Activated CD4-positive, CD25-positive, alpha-beta regulatory T cell treated with anti-CD3 and anti-CD28 coated beads, Interleukin-2, amount 50 U/mL, for 72 hours (primary cell): Measurements from ENCODE around the gene KARS1.

Experiments used
- DNase-seq: peaks from one replicate; pipeline ENCODE4 v3.0.0; 2021

KARS1 gene

DNA sequence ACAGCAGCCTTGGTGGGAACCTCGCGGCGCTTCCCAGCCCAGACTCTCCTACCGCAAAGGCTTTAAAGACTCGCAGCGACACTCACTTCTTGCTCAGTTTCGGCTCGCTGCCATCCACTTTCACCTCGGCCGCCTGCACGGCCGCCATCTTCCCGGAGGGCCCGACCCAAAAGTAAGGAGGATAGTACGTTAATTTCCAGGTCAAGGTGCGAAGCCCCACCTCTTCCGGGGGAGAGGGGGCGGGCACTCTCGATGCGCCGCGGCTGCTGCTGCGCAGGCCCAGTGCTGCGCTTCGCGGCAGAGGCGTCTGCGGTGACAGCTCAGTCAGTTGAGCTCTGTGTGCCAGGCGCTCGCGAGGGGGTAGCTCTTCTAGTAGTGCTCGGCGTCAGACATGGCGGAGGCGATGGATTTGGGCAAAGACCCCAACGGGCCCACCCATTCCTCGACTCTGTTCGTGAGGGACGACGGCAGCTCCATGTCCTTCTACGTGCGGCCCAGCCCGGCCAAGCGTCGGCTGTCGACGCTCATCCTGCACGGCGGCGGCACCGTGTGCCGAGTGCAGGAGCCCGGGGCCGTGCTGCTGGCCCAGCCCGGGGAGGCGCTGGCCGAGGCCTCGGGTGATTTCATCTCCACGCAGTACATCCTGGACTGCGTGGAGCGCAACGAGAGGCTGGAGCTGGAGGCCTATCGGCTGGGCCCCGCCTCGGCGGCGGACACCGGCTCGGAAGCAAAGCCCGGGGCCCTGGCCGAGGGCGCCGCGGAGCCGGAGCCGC is at the start of gene KARS1, which contains the start of gene TERF2IP:
KARS1 (minus strand) TSS at position 174 of the 773 bp plus-strand sequence; CDS start at position 148, 26 bp downstream.
TERF2IP (plus strand) TSS at position 282 of the 773 bp plus-strand sequence; CDS start at position 392, 110 bp downstream.
- DNase-seq = peak; percentile 94

GRCh38 chr16:75695708-75696107 is 48.2 kb upstream of the KARS1 start:
- DNase-seq = no peak

DNA sequence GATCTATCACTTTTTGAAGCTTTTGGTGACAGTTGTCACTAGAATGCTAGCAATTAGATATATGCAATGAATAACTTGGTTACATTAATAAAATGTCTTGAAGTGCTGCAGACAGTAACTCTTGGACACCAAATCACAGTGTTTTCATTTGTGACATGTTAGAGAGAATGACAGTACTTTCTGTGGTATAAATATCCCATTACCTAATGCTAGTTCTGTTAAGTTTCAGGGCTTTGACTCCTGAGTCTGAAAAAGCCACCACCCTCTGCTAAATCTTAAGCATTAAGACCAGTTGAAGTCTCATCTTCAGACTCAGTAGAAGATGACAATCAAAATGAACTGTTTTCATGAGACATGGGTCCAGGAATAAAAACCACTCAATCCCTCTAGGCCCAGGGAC is 39.9 kb upstream of the KARS1 start:
- DNase-seq = no peak

GRCh38 chr16:75682308-75682707 is 34.8 kb upstream of the KARS1 start:
- DNase-seq = no peak

DNA sequence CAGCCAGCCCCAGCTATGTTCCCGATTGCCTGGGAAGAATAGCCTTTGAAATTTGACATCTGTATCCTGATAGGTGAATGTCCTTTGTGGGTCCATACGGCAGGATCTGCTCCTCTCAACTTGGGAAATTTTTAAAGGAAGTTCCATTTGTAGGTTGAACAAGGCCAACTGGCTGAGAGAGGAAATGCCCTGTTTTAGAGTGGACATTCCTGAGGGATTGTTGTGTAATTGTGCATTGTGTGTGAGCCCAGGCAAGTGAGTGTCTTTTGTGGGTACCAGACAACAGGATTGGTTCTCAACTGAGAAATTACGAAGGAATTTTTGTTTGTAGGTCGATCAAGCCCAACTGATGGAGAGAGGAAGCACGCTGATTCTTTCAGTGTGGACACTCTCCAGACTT is 31.9 kb upstream of the KARS1 start:
- no peak for DNase-seq

DNA sequence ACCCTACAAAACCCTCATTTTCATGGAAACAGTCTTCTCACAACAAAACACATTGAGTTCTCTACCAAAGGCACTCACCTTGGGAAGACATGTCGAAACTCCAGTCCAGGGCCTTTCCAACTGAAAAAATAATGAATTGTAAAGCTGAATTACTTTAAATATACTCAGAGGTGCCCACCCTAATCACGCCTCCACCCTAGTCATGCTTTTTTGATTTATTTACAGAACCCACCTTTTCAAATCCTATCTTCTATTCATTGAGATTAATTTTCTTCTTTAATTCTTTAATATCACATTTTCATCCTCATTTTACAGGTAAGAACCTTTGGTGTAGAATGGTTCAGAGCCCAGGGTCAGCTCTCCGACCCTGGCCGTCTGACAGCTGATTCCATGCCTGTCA is 29.4 kb upstream of the KARS1 start, which contains the start of gene CPHXL2:
CPHXL2 (minus strand) TSS at position 101 of the 400 bp plus-strand sequence; CDS start at position 91, 10 bp downstream.
- DNase-seq = no peak

- no peak for DNase-seq
Observed at GRCh38 chr16:75667503-75667902, 20.0 kb upstream of the KARS1 start.

GRCh38 chr16:75660726-75661302 is 13.3 kb upstream of the KARS1 start:
- no peak for DNase-seq

DNA sequence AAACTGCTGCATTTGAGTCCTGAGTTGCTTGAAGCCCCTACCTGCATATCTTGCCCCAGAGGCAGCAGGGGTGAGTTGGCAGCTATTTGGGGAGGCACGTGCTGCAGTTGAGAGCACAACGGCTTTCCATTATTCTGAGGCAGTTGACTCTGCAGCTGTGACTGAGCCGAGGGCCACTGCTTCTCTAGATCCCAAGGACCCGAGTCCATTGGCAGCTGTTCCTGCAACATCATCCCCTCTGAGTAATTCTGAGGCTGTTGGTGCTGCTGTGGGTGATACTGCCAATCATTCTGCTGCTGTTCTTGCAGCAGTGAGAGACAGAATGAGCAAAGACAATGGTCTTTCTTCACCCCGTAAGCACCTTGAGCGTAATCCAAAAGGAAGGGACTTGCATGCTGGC is 12.9 kb upstream of the KARS1 start:
- DNase-seq = no peak

GRCh38 chr16:75658175-75658574 is 10.7 kb upstream of the KARS1 start:
- DNase-seq = no peak

GRCh38 chr16:75653922-75654321 is 6.5 kb upstream of the KARS1 start:
- no peak for DNase-seq

DNA sequence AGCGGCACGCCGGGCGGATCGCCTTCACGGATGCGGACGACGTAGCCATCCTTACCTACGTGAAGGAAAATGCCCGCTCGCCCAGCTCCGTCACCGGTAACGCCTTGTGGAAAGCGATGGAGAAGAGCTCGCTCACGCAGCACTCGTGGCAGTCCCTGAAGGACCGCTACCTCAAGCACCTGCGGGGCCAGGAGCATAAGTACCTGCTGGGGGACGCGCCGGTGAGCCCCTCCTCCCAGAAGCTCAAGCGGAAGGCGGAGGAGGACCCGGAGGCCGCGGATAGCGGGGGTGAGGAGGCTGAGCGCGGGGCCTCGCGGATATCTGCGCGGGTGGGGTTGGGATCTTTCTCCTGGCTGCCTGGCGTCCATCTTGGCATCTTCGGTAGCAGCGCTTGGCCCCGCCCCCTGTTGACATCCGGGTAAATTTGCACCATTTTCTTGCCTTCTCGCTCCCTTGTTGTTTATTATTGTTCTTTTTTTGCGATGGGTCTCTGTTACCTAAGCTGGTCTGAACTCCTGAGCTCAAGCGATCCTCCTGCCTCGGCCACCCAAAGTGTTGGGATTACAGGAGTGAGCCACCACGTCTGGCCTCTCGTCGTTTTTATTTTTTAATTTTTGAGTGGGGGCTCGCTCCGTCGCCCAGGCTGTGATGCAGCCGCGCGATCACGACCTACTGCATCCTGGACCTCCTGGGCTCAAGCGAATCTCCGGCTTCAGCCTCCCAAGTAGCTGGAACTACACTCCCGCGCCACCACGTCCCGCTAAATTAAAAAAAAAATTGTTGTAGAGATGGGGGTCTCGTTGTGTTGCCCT is 1.0 kb upstream of the KARS1 start:
- DNase-seq = peak; percentile 84

DNA sequence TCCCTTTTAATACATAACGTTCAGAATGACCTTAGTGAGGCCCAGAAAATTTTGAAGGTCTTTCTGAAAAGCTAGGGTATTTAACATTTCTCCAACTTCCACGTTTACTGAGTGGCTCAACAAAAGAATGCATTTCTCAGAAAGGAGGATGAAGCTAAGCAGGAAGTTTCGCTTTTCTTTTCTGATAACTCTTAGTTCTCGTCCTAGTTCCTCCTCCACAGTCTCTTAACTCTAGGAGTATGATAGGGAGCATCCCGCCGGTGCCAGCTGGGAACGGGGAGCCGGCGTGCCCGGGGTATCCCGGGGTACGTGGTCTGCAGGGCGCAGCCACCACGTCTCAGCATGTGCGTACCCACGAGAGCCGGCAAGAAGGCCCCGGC is 363 bp downstream of the KARS1 start:
- no peak for DNase-seq

DNA sequence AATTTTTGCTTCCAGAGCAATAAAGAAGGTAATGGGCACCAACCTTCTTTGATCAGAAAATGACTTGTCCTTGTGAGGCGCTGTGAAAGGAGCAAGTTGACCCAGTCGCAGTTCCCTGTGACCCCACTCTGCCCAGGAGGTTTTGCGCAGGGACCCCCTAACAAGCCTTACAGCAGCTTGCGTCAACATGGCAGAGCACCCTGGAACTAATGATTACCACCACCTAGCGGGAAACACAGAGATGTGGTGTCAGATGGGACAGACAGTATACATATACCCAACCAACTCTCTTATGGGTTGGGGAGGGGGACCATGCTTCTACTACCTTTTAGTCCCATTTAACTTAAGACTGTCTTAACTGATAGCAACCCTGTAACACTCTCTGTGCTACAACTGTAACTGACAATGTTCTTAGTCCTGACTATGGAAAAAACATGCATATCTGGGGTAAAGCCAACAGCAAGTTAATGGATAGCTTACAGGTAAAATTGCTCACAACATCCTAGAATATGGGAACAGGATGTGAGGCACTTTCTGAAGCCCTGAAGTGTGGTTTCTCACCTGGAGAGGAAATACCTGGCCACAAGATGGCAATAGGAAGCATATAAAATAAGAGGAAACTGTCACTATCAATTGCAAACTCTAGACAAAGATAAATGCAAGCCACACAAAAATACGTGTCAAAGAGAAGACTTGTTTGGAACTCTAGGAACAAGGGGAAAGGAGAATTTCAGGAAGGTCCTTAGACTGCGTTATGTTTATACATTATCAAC is 3.0 kb downstream of the KARS1 start:
- no peak for DNase-seq

- no peak for DNase-seq
Observed at GRCh38 chr16:75640598-75640997, 6.9 kb downstream of the KARS1 start.

DNA sequence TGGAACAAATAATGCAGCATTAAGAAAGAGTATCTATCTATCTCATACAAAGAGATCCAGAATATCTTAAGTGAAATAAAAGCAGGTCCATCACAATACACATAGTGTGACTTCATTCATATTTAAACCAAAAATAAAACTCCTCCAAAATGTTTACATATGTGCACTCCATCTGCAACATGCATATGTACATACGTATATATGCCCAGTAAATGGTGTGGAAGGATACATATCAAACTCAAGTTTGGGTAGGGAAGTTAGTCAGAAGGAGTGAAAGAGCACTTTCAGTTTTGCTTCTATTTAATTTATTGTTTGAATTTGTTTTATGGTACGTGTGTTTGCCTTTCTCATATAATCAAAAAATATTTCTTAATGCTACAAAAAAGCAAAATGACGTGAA is 12.4 kb downstream of the KARS1 start:
- no peak for DNase-seq

- no peak for DNase-seq
Observed at GRCh38 chr16:75632857-75633256, 14.6 kb downstream of the KARS1 start.

GRCh38 chr16:75630052-75630451 is 17.4 kb downstream of the KARS1 start:
- DNase-seq = no peak

DNA sequence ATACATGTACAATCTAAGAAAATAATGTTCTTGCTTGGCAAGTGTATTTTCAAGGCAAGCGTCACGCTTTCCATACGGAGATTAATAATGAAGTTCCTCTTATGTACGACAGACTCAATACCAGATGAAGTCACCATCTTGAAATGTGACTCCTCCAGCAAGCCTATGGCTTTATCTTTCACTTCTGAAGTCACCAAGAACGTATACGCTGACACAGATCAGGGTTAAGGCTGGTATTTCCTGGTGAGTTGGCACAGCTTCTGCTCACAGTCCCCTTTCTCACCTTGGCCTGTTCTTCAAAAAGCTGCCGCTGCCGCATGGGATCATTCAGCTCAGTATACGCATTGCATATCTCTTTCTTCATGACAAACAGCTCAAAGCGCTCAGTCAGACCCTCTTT is 18.3 kb downstream of the KARS1 start:
- no peak for DNase-seq

DNA sequence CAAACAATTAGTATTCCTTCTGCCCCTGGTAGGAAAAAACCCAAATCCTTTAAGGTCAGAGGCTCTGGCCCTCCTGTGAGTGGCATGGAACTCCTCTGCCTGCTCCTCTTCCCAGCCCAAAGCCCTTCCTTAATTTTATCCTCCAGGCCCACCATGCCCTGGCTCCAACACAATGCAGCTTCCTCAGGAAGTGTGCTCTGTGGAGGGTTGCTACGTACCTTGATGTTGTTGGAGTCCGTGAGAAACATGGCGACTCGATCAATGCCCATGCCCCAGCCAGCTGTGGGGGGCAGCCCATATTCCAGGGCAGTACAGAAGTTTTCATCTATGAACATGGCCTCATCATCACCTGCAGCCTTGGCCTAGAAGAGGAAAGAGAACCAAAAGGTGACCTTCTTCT is 19.1 kb downstream of the KARS1 start:
- no peak for DNase-seq

GRCh38 chr16:75627851-75628250 is 19.6 kb downstream of the KARS1 start:
- no peak for DNase-seq

- DNase-seq = no peak
Observed at GRCh38 chr16:75626806-75627205, 20.7 kb downstream of the KARS1 start.

DNA sequence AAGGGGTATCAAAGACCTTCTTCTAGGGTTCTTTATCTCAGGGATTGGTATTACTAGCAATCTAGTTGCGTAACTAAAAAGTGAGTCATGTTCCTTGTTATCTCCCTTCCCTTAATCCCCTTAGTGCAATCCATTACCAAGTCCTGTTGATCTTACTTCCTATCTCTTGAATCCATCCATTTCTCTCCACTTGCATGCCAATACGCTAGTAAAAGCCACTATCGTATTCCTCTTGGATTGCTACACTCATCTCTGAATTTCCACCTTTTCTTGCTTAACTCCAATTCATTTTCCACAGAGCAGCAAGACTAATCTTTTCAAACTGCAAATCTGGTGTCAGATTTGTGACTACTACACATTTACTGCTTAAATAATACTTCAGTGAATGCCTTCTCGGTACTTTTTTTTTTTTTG is 22.5 kb downstream of the KARS1 start:
- DNase-seq = no peak
